Amygdala (tissue), 56 donors: ENCODE results near the gene ZBTB25.

Experiments used
- DNase-seq, 56 donors: peaks; one replicate each; lab custom pipeline; 2025; lab: John Stamatoyannopoulos, UW

The ZBTB25 gene

GRCh38 chr14:64503434-64504309 lies at the start of gene ZBTB25:
Gene ZBTB25, minus strand, starts transcription at chr14:64503838. Its CDS starts 13,305 bp downstream, at chr14:64490533.
- DNase-seq: peak; percentile 55 to 96 (median 86)

DNA sequence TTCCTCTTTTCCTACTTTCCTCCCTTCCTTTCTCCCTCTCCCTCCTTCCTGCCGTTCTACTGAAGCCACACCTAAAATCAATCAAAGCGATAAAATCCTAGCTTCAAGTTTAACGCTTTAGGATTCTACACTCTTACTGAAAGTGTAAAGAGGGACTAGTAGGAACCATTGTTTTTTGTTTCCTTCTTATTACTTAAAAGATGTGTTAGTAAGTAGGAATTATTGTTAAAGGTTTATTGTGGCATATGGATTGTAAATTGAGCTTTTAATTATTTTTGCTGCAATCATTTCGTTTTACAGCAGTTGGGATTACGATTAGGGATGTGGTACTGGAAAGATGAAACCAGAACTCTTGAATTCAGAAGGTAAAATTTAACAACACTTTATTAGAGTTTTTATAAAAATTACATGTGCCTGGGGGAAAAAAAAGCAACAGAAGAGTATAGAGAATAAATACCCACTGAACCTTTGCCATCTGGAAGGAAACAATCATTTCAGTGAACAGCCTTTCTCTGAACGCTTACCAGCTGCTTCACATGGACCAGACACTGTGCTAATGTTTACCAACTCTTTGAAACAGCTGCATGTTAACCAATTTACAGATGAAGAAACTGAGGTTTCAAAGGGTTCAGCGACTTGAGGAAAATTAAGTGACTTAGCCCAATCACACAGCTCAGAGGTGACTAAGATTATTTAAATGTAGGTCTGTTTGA lies 47.1 kb upstream of the ZBTB25 start:
- DNase-seq: no peak

DNA sequence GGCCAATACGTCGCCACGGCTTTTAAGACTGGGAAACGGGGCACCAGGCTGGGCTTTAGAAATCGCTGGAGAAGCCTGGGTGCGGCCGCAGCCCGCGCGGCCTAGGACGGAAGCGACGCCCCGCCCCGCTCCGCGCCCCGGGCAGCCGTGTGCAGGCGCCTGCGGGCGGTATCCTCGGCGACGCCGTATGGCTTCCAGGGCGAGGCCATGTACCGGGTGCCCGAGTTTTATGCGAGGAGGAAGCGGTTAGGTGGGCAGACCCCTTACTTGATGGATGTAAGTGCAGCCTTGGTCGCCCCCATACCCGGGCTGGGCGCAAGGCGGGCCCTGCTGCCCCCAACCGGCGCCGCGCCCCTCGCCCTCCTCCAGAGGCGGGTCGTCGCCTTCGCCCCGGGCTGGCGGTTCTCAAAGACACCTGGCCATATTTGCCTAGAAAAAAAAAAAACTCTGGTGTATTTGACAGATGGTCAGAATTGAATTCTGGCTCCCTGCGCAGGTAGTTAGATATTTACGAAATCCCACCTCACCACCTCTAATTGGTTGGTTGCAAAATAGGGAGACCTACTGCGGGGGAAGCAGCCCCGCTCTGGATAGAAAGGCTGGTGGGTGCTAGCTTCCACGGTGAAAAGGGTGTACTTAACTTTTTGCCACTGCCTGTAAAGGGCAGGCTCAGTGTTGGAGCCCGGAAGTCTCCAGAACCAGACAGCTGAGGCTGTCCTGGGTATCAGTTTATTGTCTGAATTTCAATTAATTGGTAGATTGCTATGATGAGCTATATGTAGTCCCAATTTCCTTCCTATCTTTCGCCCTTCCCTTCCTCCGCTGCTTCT lies 46.4 kb upstream of the ZBTB25 start, which contains the start of gene PPP1R36:
Gene PPP1R36, plus strand, starts transcription at position 171 of the 830 bp plus-strand sequence. Its CDS starts 37 bp downstream, at position 208.
- peak in 2 of 56 donors; percentile 19 to 31 for DNase-seq

- no peak for DNase-seq
These were observed 45.4 kb upstream of the ZBTB25 start for GRCh38 chr14:64549016-64549415.

- DNase-seq: no peak
These were observed 41.1 kb upstream of the ZBTB25 start for GRCh38 chr14:64544607-64545312.

- no peak for DNase-seq
These were observed 39.2 kb upstream of the ZBTB25 start for GRCh38 chr14:64542836-64543201.

- DNase-seq: peak in 3 of 56 donors; percentile 14 to 65 (median 48)
These were observed 38.6 kb upstream of the ZBTB25 start for GRCh38 chr14:64541972-64542835.

DNA sequence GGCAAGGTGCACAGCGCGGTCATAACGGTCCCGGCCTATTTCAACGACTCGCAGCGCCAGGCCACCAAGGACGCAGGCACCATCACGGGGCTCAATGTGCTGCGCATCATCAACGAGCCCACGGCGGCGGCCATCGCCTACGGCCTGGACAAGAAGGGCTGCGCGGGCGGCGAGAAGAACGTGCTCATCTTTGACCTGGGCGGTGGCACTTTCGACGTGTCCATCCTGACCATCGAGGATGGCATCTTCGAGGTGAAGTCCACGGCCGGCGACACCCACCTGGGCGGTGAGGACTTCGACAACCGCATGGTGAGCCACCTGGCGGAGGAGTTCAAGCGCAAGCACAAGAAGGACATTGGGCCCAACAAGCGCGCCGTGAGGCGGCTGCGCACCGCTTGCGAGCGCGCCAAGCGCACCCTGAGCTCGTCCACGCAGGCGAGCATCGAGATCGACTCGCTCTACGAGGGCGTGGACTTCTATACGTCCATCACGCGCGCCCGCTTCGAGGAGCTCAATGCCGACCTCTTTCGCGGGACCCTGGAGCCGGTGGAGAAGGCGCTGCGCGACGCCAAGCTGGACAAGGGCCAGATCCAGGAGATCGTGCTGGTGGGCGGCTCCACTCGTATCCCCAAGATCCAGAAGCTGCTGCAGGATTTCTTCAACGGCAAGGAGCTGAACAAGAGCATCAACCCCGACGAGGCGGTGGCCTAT lies 37.8 kb upstream of the ZBTB25 start:
- peak in 18 of 56 donors; percentile 18 to 67 (median 37) for DNase-seq

DNA sequence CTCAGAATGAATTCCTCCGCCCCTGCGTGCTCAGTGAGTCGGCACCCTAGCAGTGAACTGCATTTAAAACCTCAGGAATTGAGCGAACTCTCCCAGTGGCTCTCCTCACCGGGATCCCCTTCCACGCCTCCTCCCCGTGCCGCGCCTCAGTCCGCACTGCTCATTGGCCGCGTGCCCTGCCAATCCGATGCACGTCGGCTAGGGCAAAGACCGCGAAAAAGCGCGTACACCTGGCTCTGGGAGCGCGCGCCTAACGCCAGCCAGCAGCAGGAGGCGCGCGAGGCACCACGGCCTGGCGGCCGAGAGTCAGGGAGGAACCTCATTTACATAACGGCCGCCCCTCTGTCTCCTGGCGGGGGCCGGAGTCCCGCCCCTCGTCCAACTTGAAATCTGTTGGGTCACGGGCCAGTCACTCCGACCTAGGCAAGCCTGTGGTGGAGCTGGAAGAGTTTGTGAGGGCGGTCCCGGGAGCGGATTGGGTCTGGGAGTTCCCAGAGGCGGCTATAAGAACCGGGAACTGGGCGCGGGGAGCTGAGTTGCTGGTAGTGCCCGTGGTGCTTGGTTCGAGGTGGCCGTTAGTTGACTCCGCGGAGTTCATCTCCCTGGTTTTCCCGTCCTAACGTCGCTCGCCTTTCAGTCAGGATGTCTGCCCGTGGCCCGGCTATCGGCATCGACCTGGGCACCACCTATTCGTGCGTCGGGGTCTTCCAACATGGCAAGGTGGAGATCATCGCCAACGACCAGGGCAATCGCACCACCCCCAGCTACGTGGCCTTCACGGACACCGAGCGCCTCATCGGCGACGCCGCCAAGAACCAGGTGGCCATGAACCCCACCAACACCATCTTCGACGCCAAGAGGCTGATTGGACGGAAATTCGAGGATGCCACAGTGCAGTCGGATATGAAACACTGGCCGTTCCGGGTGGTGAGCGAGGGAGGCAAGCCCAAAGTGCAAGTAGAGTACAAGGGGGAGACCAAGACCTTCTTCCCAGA lies 36.9 kb upstream of the ZBTB25 start, which contains the start of gene HSPA2:
Gene HSPA2, plus strand, starts transcription at position 534 of the 995 bp plus-strand sequence. Its CDS starts 109 bp downstream, at position 643.
- DNase-seq: peak; percentile 74 to 100 (median 99)

DNA sequence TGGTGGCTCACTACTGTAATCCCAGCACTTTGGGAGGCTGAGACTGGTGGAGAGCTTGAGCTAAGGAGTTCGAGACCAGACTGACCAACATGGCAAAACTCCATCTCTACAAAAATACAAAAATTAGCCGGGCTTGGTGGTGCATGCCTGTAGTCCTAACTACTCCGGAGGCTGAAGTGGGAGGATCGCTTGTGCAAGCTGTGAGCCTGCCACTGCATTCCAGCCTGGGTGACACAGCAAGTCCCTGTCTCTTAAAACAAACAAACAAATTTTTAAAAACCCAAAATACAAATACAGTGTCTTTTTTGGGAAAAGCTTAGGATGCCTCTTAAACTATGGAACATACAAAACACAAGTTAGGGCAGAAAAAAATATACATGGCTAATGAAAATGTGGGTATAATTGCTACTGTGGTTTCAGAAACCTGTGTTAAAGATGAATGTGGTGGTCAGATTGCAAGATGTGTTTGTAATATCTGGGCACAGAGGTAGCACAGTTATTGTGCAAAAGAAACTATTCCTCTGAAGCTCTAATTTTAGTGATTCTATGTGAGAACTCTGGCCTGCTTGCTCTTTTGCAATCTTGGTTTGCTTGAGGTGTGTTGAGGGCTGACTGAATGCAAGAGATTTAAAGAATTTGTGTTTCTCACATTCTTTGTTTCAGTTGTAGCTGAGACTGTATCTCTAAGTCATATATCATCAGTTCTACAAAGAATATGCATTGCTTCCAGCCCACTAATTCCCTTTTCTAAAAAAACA lies 33.0 kb upstream of the ZBTB25 start:
- no peak for DNase-seq

DNA sequence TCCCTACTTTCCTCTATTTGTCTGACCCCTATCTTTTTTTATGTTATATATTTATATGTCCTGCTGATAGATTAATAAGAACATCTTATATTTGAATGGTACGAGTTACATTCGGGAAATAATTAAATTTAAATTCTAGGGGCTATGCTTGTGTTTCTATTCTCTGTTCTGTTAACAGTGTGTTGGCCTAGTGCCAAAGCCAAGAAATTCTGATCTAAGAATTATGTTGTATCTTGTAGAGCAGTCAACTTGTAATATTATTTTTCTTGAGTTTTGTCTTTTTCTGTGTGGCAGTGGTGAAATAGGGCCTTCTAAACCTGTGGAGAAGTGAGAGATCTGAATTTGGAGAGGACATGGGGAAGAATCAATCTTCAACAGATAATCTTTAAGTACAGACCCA lies 27.9 kb upstream of the ZBTB25 start:
- DNase-seq: no peak

- no peak for DNase-seq
These were observed 21.7 kb upstream of the ZBTB25 start for GRCh38 chr14:64525354-64525753.

- no peak for DNase-seq
These were observed 19.1 kb upstream of the ZBTB25 start for GRCh38 chr14:64522591-64523355.

DNA sequence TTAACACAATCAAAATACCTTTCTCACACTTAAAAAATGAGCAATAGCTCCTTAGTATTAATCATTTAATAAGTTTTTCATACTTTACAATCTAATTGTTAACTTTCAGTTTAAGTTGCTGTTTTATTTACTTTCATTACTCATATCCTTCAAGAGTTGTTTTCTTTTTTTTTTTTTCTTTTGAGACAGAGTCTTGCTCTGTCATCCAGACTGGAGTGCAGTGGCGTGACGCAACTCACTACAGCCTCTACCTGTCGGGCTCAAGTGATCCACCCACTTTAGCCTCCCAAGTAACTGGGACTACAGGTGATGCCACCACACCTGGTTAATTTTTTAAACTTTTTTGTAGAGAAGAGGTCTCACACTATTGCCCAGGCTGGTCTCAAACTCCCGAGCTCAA lies 17.1 kb upstream of the ZBTB25 start:
- no peak for DNase-seq

GRCh38 chr14:64518229-64518628 lies 14.6 kb upstream of the ZBTB25 start:
- no peak for DNase-seq
